ENCODE data around the gene ZFP91.

- TF ChIP-seq EZH2 (IDR thresholded peaks at IDR 0.05; ENCODE audit: insufficient read depth, poor library complexity, severe bottlenecking) (no peak), EZH2phosphoT487 (IDR thresholded peaks at IDR 0.05; ENCODE audit: insufficient read depth, low read depth) (no peak)
These were observed 67.0 kb downstream of the ZFP91 start for GRCh38 chr11:58645854-58646253.

Measured in GM23248 (cell line).